PFSK-1 (cell line): ENCODE data around the gene RGS17.

Source experiments
- POLR2AphosphoS5 ChIP-seq: IDR thresholded peaks from 2 replicates; pipeline ENCODE4 v1.6.1; 2012; ENCODE audit warnings: low read depth, mild to moderate bottlenecking, control low read depth, low read length, moderate library complexity
- TF ChIP-seq, protein P1 (sequence below), 2 experiments: IDR thresholded peaks; 2 replicates each; pipeline versions ENCODE4 v1.6.1 to v1.8.0; 2011 to 2012; ENCODE audit warnings: low read depth in 2 of 2, low read length in 2 of 2, control low read depth in 1 of 2, inconsistent platforms in 1 of 2, mild to moderate bottlenecking in 1 of 2, moderate library complexity in 1 of 2; ENCODE audit not compliant: insufficient read depth in 1 of 2

DNA sequence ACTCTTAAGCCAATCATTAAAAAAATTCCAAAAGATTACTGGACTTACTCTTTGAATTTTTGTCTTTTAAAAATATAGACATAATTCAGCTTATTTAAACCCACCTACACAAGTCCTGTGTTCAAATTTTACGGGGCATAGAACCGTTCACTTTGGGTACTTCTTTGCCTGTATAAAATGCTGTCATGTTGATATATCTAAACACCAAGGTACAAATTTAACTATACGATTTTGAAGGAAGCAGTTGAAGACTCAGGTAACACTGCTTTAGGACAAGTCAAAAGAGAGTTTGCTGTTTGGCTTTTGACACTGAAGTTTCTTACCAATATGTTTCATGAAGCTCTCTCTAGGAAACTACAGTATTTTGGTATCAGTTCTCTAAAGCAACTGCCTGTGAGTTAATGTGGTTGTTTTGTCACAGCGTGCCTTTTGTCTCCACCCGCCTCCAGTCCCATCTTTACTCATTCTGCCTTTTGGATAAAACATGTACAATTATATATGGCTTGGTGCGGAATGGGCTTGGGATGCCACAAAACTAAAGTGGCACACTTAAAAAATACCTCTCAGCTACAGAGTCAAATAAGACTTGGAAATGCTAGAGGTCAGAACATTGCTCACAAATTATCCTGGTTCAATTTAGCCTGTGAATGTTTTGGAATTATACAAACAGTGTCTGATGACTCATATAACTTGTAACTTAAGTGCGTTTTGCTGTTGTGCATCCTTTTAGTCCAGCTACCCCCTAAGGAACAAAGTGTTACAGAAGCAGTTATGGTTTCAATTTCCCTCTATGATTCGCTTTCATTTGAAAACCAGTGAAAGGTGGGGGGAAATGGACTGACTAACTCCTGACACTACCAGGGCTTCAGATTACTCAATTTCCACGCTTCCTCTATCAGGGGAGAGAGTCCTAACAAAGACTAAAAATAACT lies 38.7 kb downstream of the RGS17 start:
- no peak for TF ChIP-seq POLR2AphosphoS5
- TF ChIP-seq, protein P1, sequence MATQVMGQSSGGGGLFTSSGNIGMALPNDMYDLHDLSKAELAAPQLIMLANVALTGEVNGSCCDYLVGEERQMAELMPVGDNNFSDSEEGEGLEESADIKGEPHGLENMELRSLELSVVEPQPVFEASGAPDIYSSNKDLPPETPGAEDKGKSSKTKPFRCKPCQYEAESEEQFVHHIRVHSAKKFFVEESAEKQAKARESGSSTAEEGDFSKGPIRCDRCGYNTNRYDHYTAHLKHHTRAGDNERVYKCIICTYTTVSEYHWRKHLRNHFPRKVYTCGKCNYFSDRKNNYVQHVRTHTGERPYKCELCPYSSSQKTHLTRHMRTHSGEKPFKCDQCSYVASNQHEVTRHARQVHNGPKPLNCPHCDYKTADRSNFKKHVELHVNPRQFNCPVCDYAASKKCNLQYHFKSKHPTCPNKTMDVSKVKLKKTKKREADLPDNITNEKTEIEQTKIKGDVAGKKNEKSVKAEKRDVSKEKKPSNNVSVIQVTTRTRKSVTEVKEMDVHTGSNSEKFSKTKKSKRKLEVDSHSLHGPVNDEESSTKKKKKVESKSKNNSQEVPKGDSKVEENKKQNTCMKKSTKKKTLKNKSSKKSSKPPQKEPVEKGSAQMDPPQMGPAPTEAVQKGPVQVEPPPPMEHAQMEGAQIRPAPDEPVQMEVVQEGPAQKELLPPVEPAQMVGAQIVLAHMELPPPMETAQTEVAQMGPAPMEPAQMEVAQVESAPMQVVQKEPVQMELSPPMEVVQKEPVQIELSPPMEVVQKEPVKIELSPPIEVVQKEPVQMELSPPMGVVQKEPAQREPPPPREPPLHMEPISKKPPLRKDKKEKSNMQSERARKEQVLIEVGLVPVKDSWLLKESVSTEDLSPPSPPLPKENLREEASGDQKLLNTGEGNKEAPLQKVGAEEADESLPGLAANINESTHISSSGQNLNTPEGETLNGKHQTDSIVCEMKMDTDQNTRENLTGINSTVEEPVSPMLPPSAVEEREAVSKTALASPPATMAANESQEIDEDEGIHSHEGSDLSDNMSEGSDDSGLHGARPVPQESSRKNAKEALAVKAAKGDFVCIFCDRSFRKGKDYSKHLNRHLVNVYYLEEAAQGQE (IDR thresholded peaks at IDR 0.05; ENCODE audit: insufficient read depth in 1 of 2, low read depth in 2 of 2, low read length in 2 of 2), result no peak
